ENCODE results near the gene SORCS1. TPM values are rescaled to one million over a fixed set of nuclear protein-coding genes. Genes with fewer than 3 reads are reported as not detected.

The SORCS1 gene
- total RNA-seq, 1 donor from 2014 or later: 13.6 TPM

GRCh38 chr10:106643473-106643872 is 521.0 kb downstream of the SORCS1 start:
- Mint-ChIP-seq H3K36me3 (ENCODE audit: insufficient read depth) (no peaks in the 10 kb centered on the region), H3K4me1 (ENCODE audit: low read depth) (no peaks in the 10 kb centered on the region), H3K27me3 (no peaks in the 10 kb centered on the region), H3K9me3 (ENCODE audit: low read depth) (no peaks in the 10 kb centered on the region), H3K27ac (no peak overlapping the region), H3K4me3 (ENCODE audit: low read depth) (no peak overlapping the region)
- TF ChIP-seq CTCF (IDR thresholded peaks at IDR 0.05; ENCODE audit: unreplicated experiment): no peak
- DNase-seq (ENCODE audit: low spot score, unreplicated experiment): no peak

DNA sequence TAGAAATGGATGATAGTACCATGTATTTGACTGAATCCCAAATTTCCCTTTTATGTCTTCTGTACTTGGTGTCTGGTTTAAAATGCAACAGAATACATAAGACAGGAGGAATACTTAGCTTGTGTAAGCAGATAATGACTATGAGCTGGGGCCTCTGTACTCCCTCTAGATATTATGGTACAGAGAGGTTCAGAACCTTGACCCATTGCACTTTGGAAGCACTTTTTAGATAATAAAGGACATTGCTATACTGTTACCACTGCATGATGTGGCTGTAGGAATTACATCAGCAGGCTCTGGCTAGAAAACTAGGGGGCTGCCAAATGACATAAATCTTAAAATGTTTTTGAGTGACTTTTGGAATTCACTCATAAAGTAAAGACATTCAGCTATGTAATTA is 526.6 kb downstream of the SORCS1 start:
- no peak overlapping the region for H3K4me3 Mint-ChIP-seq (ENCODE audit: low read depth)
- TF ChIP-seq CTCF (IDR thresholded peaks at IDR 0.05; ENCODE audit: unreplicated experiment): no peak
- H3K4me1 Mint-ChIP-seq (ENCODE audit: low read depth): no peaks in the 10 kb centered on the region
- H3K27me3 Mint-ChIP-seq: no peaks in the 10 kb centered on the region
- H3K9me3 Mint-ChIP-seq (ENCODE audit: low read depth): no peaks in the 10 kb centered on the region
- no peaks in the 10 kb centered on the region for H3K36me3 Mint-ChIP-seq (ENCODE audit: insufficient read depth)
- no peak overlapping the region for H3K27ac Mint-ChIP-seq
- DNase-seq (ENCODE audit: low spot score, unreplicated experiment): no peak

GRCh38 chr10:106636766-106637491 is 527.6 kb downstream of the SORCS1 start:
- Mint-ChIP-seq H3K9me3 (ENCODE audit: low read depth) (no peaks in the 10 kb centered on the region), H3K27me3 (no peaks in the 10 kb centered on the region), H3K4me1 (ENCODE audit: low read depth) (no peaks in the 10 kb centered on the region), H3K4me3 (ENCODE audit: low read depth) (no peak overlapping the region), H3K27ac (no peak overlapping the region), H3K36me3 (ENCODE audit: insufficient read depth) (no peaks in the 10 kb centered on the region)
- no peak for TF ChIP-seq CTCF (IDR thresholded peaks at IDR 0.05; ENCODE audit: unreplicated experiment)
- DNase-seq (ENCODE audit: low spot score, unreplicated experiment): no peak

- Mint-ChIP-seq H3K4me1 (ENCODE audit: low read depth) (no peaks in the 10 kb centered on the region), H3K36me3 (ENCODE audit: insufficient read depth) (peaks cover 1% of the 10 kb centered on the region), H3K27ac (no peak overlapping the region), H3K4me3 (ENCODE audit: low read depth) (no peak overlapping the region), H3K9me3 (ENCODE audit: low read depth) (no peaks in the 10 kb centered on the region), H3K27me3 (no peaks in the 10 kb centered on the region)
- no peak for TF ChIP-seq CTCF (IDR thresholded peaks at IDR 0.05; ENCODE audit: unreplicated experiment)
- no peak for DNase-seq (ENCODE audit: low spot score, unreplicated experiment)
Measured at GRCh38 chr10:106635947-106636346, 528.6 kb downstream of the SORCS1 start.

- H3K4me1 Mint-ChIP-seq (ENCODE audit: low read depth): no peaks in the 10 kb centered on the region
- no peaks in the 10 kb centered on the region for H3K9me3 Mint-ChIP-seq (ENCODE audit: low read depth)
- no peak overlapping the region for H3K4me3 Mint-ChIP-seq (ENCODE audit: low read depth)
- H3K27me3 Mint-ChIP-seq: no peaks in the 10 kb centered on the region
- no peak overlapping the region for H3K27ac Mint-ChIP-seq
- DNase-seq (ENCODE audit: low spot score, unreplicated experiment): no peak
- peaks cover 1% of the 10 kb centered on the region for H3K36me3 Mint-ChIP-seq (ENCODE audit: insufficient read depth)
- no peak for TF ChIP-seq CTCF (IDR thresholded peaks at IDR 0.05; ENCODE audit: unreplicated experiment)
Measured at GRCh38 chr10:106631016-106631702, 533.3 kb downstream of the SORCS1 start.
